Kidney (tissue), 14 donors: Measurements from ENCODE around the gene HINT3. TPM values are rescaled to one million over a fixed set of nuclear protein-coding genes. Genes with fewer than 3 reads are reported as not detected.

Experiments used
- DNase-seq, 5 donors: peaks; one replicate each; pipeline ENCODE4 v3.0.0-alpha.2; 2013 to 2020
- FAIRE-seq: peaks from 2 replicates; lab custom pipeline; 2012; peaks lifted over from hg19 to GRCh38; lab: Jason Lieb, UNC
- H3K27ac ChIP-seq, 2 donors: one replicate each; pipeline ENCODE4 v1.7.0; 2013; ENCODE audit warnings: low read depth in 2 of 2, low read length in 2 of 2, inconsistent platforms in 1 of 2
- H3K27me3 ChIP-seq: one replicate; pipeline ENCODE4 v1.7.1; 2013; ENCODE audit warnings: low read length, inconsistent platforms; ENCODE audit not compliant: control insufficient read depth, insufficient read depth
- H3K36me3 ChIP-seq, 3 donors: one replicate each; pipeline versions ENCODE4 v1.7.0 to v1.7.1; 2013; ENCODE audit warnings: low read length in 3 of 3, control low read depth in 1 of 3, inconsistent platforms in 1 of 3; ENCODE audit not compliant: insufficient read depth in 3 of 3, control insufficient read depth in 2 of 3
- H3K4me1 ChIP-seq, 3 donors: one replicate each; pipeline versions ENCODE4 v1.7.0 to v1.7.1; 2013; ENCODE audit warnings: low read length in 3 of 3, inconsistent platforms in 1 of 3, low read depth in 1 of 3; ENCODE audit not compliant: control insufficient read depth in 2 of 3, insufficient read depth in 2 of 3
- H3K4me3 ChIP-seq, 3 donors: one replicate each; pipeline versions ENCODE4 v1.7.0 to v1.8.1; 2013; ENCODE audit warnings: low read length in 3 of 3, control low read depth in 1 of 3, inconsistent platforms in 1 of 3
- H3K9ac ChIP-seq, 3 donors: one replicate each; pipeline versions ENCODE4 v1.7.0 to v1.7.1; 2013; ENCODE audit warnings: low read length in 3 of 3, control low read depth in 1 of 3, inconsistent platforms in 1 of 3
- H3K9me3 ChIP-seq, 3 donors: one replicate each; pipeline versions ENCODE4 v1.7.0 to v1.7.1; 2013; ENCODE audit warnings: low read length in 3 of 3, control low read depth in 1 of 3, inconsistent platforms in 1 of 3; ENCODE audit not compliant: control insufficient read depth in 2 of 3, insufficient read depth in 1 of 3
- CTCF ChIP-seq: IDR thresholded peaks from 3 replicates; pipeline ENCODE4 v1.5.1; 2012; ENCODE audit warnings: mild to moderate bottlenecking, moderate library complexity, borderline replicate concordance; ENCODE audit not compliant: insufficient read depth; ENCODE audit errors: extremely low read depth
- intact Hi-C: fragments of 100-400 bp; cut with DNase I; formaldehyde crosslinking; loops from one replicate; pipeline ENCODE4 v1.11.1; 2022
- polyA plus RNA-seq: library from polyadenylated mRNA; stranded (reverse); fragments of 350-450 nt; fragmentation: Illumina TruSeq; extraction: RNeasy Lipid Tissue Mini Kit (QIAGEN cat#74804); gene quantifications from one replicate; pipeline ENCODE4 v1.2.3, GENCODE V29; 2014; ENCODE audit warnings: low read depth, low replicate concordance; ENCODE audit not compliant: insufficient read depth
- total RNA-seq: library from RNA; stranded (reverse); fragmentation: NEBNext Ultra II Directional; extraction: Animal tissue kit (Norgen Biotek cat#: 25700); gene quantifications from one replicate; pipeline ENCODE4 v1.2.1, GENCODE V29; 2021
- donor health status: control.
- donor health status: control.
- donor health status: control.
- donor health status: control.
- donor health status: control.
- donor health status: DM: yes; HTN: yes; CAD: no.
- donor health status: Normal renal cell carcinoma (clear cell type).

Gene HINT3
- total and polyA plus RNA-seq, 2 donors from 2014 or later, result 18.9 to 21.4 TPM

GRCh38 chr6:126027601-126028000, 71.0 kb downstream of the HINT3 start:
- no peak overlapping the region for H3K9ac ChIP-seq
- peaks cover 0 to 10% (median 9%) of the 10 kb centered on the region in 3 donors for H3K36me3 ChIP-seq
- FAIRE-seq (no peak), DNase-seq (no peak)
- intact Hi-C loops, result no loop called here
- no peaks in the 10 kb centered on the region for H3K4me1 ChIP-seq
- no peak overlapping the region for H3K4me3 ChIP-seq
- H3K9me3 ChIP-seq, result no peaks in the 10 kb centered on the region
- H3K27me3 ChIP-seq, result no peaks in the 10 kb centered on the region
- no peak for TF ChIP-seq CTCF
- no peak overlapping the region for H3K27ac ChIP-seq

Other genes with a start within 250 kb of the HINT3 start
- gene HEY2, start 207.1 kb upstream of the HINT3 start, total RNA-seq, result 10.7 TPM
- gene HEY2, start 207.1 kb upstream of the HINT3 start, polyA plus RNA-seq, result 4.2 TPM
- 135 TPM for gene NCOA7, start 165.8 kb upstream of the HINT3 start, total RNA-seq
- gene NCOA7, start 165.8 kb upstream of the HINT3 start, polyA plus RNA-seq, result 21.0 TPM
- gene TRMT11, start 29.8 kb downstream of the HINT3 start, total RNA-seq, result 25.1 TPM
- gene TRMT11, start 29.8 kb downstream of the HINT3 start, polyA plus RNA-seq, result 10.6 TPM